NCI-H2171 treated with DMSO at 0.1 percent for 48 hours (cell line): ENCODE data around the gene NINJ2.

ENCODE experiments used
- DNase-seq: peaks from one replicate; lab custom pipeline; 2025; lab: John Stamatoyannopoulos, UW

NINJ2 gene

DNA sequence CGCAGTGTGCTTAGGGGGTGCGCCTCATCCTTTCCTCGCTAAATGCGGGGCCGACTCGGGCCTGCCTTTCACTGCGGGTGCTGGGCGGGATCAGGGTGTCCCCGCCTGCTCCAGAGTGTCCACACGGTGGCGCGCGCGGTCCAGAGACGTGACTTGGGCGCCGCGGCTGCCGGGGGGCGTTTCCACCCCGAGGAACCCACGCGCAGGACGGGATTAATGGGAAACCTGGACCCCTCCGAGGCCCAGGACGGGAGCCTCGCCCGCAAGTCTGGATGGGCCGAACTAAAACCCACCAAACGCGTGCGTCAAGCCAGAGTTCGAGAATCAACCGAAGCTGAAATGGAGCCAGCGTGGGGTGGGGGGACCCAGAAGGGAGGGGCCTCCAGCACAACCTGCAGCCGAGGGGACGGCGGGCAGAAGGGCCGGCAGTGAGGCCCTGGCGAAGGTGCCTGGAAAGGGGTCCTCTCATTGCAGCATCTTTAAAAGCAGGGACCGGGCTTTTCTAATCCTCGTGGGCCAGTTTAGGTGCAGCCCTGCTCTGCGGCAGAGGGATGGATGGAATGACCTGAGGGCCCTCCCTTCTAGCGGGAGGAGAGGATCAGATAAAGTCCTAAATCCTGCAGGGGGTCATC is 93.3 kb downstream of the NINJ2 start:
- DNase-seq = peak; percentile 86

DNA sequence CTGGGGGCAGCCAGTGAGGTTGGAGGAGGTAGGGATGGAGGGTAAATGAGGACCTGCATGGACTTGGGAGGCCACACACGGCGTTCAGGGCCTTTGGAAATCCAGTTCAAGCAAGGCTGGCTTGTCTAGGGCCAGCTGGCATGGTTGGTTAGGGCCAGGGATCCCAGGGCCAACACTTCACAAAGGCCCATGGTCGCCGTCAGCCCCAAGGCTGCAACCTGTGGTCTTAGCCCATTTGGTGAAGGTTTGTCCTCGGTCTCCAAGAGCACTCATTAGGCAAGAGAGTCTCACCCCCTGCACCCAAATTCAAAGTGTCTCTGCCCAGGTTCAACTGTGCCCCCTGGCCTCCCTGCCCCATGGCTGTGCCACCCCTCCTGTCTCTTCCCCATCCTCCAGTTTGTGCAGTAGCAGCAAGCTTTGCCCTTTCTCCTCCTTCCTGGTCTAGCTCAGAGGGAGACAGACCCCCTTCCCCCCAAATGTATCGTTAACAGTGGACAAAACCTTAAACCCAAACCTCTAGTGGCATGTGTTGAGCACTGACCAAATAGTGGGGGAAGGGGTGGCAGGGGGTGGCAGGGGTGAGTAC is 94.1 kb downstream of the NINJ2 start:
- no peak for DNase-seq

DNA sequence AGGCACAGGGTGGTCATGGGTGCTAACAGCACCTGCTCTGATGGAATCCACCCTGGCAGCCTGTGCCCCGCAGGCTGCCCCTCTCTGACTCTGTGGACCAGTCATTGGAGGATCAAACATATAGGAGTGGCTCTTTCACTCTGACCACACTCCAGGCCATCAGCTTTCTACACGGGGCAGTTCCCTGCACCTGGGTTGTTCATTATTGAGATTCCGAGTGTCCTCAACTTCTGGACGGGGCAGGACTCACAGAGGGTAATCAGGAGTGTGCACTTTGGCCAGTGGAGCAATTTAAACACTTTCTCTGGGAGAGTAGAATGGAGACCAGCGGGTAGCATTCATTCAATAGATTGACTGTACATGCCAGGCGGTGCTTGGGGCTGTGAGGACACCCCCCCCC is 94.8 kb downstream of the NINJ2 start:
- DNase-seq = no peak

DNA sequence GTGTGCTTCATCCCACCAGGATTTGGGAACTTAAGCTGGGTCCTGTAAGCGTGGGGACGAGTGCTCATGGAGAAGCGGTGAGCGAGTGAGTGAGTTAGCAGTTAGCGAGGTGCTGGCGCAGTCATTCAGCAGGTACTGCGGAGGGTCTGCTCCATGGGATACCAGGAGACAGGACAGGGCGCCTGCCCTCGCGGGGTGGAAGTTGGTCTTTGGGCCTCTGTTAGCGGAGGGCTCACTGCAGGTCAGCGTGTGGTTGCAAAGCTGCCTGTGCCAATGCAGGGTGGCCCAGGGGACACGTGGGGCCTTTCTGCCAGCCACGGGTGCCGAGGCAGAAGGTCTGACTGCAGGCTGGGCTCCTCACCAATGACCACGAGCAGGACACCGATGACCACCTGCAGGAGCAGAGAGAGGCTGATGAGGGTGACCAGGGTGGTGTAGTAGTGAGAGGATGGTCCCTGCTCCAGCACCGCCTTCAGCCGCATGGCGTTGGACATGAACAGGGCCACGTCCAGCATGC is 97.6 kb downstream of the NINJ2 start:
- DNase-seq = no peak

DNA sequence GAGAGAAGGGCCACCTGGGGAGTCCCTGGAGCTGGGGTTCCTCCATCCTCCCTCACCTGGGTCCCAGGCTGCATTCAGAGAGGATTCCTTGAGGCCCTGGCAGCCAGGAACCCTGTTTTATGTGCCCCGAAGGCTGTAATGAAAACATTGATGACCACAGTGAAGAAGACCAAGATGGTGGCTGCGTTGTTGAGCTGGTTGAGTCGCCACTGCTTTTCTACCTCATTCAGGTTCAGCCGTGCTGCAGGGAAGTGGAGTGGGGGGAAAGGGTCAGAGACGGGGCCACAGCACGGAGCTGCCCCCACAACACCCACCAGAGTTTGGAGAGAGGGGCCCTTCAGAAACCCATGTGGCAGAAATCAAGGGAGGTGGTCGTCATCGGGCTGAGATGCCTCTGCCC is 98.1 kb downstream of the NINJ2 start:
- DNase-seq = no peak

DNA sequence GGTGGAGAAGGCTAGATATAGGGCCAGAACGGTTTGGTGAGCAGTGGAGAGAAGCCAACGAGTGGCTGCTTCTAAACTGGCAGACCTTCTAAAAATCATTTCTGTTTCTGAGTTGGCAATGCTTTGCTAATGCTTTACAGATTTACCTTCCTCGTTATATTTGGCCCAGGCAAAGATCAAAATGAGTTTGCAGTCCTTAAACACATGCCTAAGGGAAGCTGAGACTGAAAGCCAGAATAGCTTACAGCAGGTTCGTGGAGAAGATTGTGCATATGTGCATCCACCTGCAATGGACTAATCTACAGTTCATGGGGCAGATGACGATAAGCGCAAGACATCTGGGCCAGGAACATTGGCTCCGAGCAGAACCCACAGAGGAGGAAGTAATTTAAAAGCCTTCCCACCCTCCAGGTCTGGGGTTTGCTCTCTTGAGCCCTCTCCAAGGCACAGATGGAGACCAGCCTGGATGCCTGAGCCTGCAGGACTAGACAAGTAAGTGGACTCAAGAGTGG is 99.4 kb downstream of the NINJ2 start:
- DNase-seq = no peak

DNA sequence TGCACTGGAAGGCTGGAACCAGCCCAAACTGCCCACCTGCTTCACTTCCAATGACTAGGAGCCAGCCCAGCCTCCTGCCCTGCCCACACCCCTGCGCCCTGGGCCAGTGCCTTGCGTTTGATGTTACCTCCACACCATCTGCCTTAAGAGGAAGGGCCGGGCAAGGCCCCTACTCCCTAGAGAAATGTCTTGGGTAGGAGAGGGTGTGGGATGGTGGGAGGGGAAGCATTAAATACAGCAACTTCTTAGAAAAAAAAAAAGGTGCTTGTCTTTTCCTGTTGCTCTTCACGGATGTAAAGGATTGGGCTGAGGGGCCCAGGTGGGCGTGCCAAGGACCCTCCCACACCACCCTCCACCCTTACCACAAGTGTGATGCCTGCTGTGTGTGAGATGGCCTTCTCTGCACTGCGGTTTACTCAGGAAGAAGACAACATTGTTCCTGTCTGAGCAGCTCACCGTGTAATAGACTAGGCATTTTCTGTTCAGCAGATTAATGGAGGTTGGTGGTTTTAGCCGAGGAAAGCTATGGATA is 99.9 kb downstream of the NINJ2 start:
- DNase-seq = no peak

DNA sequence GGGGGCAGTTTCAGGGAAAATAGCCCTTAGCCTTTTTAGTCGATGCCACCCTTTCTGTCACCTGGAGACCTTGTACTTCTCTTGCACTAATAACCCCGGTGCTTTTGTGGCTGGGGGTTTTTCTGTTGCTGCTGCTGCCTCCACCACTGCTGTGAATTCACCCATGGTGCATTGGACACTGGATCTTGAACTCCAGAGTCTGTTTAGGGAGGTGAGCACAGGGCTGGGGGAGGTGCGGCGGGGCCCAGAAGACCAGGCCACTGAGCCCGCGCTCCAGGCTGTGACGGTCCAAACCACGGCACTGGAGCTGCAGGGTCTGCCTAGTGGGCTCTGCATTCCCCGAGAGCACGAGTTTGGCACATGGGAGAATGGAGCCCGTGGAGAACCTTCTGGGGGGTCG is 100.6 kb downstream of the NINJ2 start:
- no peak for DNase-seq

DNA sequence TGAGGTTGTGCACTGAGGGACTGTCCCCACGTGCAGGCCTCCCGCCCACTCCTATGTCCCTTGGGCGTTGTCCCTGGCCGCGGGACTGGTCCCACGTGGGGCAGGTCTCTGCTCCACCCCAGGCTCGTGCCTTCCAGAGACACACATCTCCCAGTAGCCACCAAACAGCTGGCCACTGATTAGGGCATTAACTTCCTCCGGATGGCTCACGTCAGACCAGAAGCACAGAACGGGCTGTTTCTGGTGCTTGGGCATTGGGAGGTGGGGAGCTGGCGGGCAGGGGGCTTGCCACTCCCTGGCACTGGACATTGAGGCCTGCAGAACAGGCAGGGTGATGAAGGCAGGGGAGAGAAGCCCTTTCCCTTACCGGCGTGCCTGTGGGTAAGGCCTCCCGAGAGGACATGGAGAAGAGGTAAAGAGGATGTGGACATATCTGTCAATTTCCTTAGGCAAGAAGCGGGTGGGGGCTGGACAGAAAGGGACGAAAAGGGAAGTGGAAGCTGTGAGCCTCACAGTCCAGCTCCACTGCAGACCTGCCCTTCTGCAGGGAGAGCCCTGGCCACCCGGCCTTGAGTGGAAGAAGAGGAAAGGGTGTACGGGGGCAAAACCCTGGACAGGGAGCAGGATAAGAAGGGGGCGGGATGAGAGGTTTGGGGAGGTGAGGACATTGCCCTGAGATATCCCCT is 101.2 kb downstream of the NINJ2 start:
- no peak for DNase-seq

DNA sequence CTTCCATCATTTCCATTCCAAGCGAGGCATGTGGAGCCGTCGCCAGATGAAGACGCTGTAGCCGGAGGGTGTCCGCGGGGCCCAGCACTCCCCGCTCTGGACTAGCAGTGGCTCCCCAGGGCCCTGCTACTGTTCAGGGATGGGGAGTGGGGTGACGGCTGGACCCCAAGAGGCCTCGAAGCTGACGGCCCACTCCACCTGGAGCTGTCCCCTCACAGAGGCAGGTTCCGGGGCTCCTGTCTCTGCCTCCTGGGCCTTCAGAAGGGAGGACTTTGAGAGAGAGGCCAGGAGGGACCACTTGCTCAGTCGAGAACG is 101.9 kb downstream of the NINJ2 start:
- DNase-seq = no peak

DNA sequence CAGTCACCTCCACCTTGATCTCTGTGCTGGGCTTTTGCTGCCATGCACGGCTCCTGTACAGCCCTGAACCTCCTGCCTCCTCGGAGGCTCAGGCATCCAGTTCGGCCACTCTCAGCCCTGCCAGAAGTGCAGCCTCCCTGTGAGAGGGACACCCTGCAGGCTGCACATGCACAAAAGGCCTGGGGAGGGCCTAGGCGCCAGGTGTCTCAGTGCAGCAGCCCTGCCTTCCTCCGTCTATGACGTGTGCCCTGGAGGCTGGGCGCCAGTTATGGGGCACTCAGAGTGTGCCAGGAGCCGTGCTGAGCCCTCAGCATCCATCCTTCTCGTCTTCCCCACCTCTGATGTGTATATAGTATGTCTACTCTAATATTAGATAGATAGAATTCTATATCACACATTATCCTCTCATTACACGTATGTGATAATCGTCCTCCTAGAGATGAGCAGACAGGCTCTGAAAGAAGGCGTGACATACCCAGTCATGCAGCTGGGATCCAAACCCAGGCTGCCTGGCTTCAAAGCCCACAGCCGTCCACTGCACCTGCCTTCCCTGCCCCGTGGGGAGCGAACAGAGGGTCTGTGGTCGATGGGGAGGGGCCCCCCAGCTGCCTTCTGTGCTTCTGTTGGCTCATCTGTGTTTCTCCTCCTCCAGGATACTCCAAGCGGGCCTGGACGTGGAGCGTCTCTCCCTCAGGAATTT is 102.4 kb downstream of the NINJ2 start:
- DNase-seq = peak; percentile 77

DNA sequence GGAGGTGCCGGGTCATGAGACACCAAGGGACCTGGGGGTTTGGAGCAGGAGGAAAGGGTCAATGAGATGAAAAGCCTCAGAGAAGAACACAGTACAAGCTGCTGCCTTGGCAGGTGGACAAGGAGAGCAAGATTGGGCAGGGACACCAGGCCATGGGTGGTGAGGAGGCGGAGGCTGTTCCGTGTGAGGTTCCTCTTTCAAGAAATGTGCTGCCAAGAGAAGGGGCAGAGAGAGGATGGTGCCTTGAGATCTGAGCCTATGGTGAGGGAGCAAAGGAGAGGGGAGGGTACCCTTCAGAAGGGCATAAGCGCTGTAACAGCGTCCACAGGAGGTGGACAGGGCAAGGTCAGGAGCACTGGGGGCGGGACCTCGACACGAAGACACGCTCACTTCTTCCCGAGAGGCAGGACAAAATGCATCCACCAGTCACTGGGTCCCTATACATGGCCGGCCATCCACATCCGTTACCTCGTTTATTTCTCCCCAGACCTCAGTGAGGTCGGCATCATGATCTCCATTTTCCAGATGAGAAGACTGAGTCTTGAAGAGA is 103.3 kb downstream of the NINJ2 start:
- no peak for DNase-seq

DNA sequence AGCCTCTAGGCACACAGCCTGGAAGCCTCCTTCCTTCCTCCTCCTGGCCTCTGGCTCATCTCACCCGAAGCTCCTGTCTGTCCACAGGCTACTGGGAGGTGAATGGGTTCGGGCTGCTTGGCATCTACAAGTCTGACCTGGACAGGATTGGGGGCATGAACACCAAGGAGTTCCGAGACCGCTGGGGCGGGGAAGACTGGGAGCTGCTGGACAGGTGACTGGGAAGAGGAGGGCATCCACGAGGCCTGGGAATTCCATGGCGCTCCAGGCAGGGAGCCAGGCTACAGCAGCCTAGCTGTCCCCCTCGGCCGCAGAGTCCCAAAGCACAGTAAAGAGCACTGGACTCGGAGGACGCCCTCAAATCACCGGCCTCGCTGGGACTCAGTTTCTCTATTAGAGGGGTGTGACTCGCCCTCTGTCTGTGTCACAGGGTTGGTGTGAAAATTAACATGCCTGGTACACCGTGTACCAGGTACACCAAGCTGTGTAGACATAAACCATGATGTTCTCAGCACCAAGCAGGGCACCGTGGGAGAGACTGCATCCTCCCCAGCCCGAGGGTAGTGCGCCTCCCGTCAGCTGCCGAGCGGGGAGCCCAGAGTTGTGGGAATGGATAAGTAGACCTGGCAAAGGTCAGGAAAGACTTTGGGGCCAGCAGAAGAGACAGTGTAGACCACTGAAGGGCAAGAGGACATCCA is 103.9 kb downstream of the NINJ2 start:
- no peak for DNase-seq

DNA sequence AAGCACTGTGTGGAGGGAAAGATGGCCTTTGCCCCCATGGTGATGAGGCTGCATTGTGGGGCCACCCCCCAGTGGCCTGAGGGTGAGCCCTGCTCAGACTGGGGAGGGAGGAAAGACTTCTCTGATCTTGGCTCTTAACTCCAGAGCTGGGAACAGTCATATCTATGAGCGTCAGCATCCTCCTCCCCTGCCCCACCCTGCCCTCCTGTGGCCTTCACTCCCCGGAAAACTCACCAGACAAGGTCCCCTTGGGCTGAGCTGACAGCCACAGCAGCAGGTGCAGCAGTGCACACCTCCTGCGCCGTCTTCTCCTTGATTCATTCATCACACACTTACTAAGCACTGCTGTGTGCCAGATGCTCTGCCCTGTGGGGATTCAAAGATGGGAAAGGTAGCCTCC is 104.7 kb downstream of the NINJ2 start:
- DNase-seq = no peak

DNA sequence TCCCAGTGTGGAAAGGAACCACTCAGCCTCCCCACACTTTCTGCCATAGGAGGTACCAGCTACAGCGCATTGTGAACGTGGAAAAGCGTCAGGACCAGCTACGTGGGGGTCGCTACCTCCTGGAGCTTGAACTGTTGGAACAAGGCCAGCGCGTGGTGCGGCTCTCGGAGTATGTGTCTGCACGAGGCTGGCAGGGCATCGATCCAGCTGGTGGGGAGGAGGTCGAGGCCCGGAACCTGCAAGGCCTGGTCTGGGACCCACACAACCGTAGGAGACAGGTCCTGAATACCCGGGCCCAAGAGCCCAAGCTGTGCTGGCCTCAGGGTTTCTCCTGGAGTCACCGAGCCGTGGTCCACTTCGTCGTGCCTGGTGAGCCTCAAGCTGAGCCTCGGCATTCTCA is 106.7 kb downstream of the NINJ2 start:
- DNase-seq = no peak

DNA sequence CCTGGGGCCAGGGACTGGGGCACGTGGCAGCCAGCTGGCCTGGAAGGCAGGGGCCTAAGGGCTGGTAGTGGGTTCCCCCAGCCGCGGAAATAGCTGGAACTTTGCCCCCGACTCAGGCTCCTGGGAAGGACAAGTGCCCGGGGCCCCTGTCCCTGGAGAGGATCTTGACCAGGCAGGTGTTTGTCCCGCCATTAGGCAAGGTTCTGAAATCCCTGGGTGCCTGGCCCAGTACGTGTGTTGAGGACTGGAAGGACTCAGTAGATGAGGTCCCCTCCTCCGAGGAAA is 109.3 kb downstream of the NINJ2 start:
- no peak for DNase-seq

DNA sequence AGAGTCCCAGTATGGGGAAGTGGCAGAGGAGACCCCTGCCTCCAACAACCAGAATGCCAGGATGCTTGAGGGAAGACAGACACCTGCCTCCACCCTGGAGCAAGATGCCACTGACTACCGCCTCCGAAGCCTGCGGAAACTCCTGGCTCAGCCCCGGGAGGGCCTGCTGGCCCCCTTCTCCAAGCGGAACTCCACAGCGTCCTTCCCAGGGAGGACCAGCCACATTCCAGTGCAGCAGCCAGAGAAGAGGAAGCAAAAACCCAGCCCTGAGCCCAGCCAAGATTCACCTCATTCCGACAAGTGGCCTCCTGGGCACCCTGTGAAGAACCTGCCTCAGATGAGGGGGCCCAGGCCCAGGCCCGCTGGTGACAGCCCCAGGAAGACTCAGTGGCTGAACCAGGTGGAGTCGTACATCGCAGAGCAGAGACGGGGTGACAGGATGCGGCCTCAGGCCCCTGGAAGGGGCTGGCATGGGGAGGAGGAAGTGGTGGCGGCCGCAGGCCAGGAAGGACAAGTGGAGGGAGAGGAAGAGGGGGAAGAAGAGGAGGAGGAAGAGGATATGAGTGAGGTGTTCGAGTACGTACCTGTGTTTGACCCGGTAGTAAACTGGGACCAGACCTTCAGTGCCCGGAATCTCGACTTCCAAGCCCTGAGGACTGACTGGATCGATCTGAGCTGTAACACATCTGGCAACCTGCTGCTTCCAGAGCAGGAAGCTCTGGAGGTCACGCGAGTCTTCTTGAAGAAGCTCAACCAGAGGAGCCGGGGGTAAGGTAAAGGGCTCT is 109.8 kb downstream of the NINJ2 start:
- no peak for DNase-seq

DNA sequence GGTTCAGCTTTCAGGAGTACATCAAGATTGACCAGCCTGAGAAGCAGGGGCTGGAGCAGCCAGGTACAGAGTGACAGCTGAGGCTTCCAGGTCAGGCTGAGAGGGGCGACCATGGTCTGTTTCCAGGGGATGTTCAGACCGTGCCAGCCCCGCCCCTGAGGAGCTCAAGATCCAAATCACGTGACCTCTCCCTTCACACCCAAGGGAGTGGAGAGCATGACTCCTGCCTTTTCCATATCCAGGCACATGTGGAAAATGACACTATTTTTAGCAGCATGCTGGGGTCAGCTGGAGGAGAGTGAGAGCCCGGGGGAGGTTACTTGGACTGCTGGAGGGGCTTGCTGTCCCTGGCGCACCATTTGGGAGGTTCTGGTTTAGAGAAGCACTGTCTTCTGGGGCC is 110.8 kb downstream of the NINJ2 start:
- peak; percentile 81 for DNase-seq

DNA sequence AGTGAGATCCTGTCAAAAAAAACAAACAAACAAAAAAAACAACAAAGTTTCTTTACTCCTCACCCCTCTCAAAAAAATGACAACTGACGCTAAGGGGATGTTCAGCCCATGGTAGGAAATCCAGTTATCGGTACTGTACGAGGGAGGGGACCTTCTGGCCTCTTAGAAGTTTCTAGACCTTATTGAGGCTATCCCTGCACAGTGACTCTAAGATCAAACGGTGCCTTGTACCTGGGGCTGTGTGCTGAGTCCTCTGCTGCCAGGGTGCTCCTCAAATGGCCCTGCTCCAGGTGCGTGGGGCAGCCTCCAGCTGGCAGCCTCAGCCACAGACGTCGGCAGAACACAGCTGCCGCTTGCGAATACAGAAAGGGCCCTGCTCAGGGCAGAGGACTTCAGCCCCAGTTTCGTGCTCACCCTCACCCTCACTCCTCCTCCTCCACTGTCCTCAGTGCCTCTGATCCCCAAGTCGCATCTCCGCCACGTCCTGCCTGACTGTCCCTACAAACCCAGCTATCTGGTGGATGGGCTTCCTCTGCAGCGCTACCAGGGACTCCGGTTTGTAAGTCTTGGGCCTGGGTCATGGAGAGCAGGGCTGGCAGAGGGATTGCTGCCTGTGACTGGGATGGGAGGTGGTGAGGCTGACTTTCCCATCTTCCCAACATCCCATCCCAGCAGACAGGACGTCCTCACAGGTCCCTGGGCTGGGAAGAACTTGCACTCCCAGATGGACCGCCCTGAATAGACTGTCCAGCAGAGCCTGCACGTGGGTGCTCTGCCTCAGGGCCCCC is 112.6 kb downstream of the NINJ2 start:
- peak; percentile 74 for DNase-seq

DNA sequence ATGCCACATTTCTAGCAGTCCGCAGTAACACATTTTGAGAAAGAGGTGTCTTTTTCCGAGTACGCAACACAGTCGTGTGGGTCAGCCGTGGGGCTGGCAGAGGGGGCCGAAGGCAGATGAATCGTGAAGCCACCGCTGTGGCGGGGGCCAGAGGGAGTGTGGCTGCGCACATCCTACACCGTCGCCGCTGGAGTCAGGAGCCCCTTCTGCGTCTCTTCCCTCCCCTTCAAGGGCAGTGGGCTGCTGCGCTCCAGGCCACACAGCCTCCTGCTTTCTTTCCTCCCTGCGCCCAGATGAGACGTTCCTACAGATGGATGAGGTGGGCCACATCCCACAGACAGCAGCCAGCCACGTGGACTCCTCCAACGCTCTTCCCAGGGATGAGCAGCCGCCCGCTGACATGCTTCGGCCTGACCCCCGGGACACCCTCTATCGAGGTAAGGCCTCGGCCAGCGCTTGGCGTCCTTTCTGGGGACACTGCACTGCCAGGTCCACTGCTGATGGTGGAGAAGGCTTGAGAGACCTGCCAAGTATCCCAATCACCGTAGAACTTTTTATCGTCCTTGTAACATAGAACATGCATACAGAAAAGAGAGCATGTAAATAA is 113.7 kb downstream of the NINJ2 start:
- DNase-seq = no peak
